Sigmoid colon (tissue), 4 donors: ENCODE data around the gene NCSTN.

Source experiments
- POLR2A ChIP-seq, 2 donors: fragments of 450-650 bp; IDR thresholded peaks; one replicate each; pipeline ENCODE4 v1.6.1; 2016; ENCODE audit warnings: antibody characterized with exemption in 2 of 2, mild to moderate bottlenecking in 2 of 2, moderate library complexity in 2 of 2
- POLR2AphosphoS5 ChIP-seq, 4 donors: sonication (generic); formaldehyde crosslinking; IDR thresholded peaks; one replicate each; pipeline ENCODE4 v1.6.1; 2017; ENCODE audit warnings: antibody characterized with exemption in 4 of 4
- TF ChIP-seq, protein P1 (sequence below), 4 experiments: fragments of 450-650 bp in 3 of 4; fragments of 200-600 bp in 1 of 4; IDR thresholded peaks; one replicate each; pipeline ENCODE4 v1.5.1; 2016 to 2019; ENCODE audit warnings: antibody characterized with exemption in 4 of 4, mild to moderate bottlenecking in 3 of 4, moderate library complexity in 2 of 4

DNA sequence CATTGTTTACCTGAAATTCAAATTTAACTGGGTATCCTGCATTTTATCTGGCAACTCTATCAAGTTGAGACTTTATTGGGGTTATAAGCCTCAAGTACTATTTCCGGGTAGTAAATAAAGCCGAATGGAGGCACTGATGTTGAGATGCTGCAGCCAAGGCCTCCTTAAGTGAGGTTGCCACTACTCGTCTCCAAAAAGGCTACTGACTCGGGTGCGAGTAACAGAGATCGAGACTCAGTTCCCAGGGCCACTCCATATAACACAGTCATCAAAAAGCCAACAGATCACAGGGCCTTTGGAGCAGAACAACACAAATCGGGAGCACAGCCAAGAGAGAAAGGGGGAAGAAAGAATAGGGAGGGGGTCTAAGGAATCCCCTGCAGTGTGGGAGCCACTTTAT lies 657 bp upstream of the NCSTN start:
- TF ChIP-seq POLR2A (IDR thresholded peaks at IDR 0.05): no peak
- TF ChIP-seq POLR2AphosphoS5 (IDR thresholded peaks at IDR 0.05): no peak
- TF ChIP-seq, protein P1, sequence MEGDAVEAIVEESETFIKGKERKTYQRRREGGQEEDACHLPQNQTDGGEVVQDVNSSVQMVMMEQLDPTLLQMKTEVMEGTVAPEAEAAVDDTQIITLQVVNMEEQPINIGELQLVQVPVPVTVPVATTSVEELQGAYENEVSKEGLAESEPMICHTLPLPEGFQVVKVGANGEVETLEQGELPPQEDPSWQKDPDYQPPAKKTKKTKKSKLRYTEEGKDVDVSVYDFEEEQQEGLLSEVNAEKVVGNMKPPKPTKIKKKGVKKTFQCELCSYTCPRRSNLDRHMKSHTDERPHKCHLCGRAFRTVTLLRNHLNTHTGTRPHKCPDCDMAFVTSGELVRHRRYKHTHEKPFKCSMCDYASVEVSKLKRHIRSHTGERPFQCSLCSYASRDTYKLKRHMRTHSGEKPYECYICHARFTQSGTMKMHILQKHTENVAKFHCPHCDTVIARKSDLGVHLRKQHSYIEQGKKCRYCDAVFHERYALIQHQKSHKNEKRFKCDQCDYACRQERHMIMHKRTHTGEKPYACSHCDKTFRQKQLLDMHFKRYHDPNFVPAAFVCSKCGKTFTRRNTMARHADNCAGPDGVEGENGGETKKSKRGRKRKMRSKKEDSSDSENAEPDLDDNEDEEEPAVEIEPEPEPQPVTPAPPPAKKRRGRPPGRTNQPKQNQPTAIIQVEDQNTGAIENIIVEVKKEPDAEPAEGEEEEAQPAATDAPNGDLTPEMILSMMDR (IDR thresholded peaks at IDR 0.05): no peak
